Body of pancreas (tissue), 4 donors: ENCODE results near the gene RNLS.

Experiments used
- POLR2A ChIP-seq, 3 donors: fragments of 450-650 bp; IDR thresholded peaks; one replicate each; pipeline ENCODE4 v1.6.1; 2016; ENCODE audit warnings: antibody characterized with exemption in 3 of 3, mild to moderate bottlenecking in 2 of 3
- TF ChIP-seq, protein P1 (sequence below), 7 experiments: fragments of 450-650 bp in 4 of 7; fragments of 200-600 bp in 3 of 7; sonication (generic) in 3 of 7; IDR thresholded peaks; one replicate each; pipeline ENCODE4 v1.5.1; 2016 to 2019; ENCODE audit warnings: antibody characterized with exemption in 7 of 7

DNA sequence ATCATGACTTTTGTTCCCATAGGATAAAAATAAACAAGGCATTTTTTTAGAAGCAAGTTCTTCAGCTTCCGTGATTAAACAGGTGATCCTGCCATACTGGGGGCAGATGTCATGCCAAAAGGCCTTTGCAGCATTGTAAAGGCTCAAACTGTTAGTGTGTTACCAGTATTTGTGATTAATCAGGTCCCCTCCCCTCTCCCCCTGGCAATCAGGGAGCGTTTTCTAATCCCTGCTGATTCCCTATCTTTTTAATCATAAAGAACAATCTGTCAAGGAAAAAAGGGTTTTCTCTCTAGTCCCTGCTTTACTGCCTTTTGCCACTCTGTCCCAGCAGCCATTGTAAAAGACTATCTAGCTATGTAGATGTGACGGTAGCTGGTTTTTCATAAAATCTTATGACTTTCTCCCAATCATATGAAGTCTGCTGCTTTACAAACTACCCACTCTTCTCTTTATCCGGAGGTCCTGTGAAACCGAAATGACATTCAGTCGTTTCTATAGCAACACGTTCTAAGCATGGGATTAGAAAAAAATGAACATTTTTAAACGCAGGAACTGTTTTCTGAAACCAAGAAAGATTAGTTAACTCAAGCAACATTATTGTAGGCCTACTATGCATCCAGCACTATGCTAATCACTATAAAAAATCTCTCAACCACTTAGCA, 210.9 kb downstream of the RNLS start:
- TF ChIP-seq, protein P1, sequence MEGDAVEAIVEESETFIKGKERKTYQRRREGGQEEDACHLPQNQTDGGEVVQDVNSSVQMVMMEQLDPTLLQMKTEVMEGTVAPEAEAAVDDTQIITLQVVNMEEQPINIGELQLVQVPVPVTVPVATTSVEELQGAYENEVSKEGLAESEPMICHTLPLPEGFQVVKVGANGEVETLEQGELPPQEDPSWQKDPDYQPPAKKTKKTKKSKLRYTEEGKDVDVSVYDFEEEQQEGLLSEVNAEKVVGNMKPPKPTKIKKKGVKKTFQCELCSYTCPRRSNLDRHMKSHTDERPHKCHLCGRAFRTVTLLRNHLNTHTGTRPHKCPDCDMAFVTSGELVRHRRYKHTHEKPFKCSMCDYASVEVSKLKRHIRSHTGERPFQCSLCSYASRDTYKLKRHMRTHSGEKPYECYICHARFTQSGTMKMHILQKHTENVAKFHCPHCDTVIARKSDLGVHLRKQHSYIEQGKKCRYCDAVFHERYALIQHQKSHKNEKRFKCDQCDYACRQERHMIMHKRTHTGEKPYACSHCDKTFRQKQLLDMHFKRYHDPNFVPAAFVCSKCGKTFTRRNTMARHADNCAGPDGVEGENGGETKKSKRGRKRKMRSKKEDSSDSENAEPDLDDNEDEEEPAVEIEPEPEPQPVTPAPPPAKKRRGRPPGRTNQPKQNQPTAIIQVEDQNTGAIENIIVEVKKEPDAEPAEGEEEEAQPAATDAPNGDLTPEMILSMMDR (IDR thresholded peaks at IDR 0.05): no peak
- no peak for TF ChIP-seq POLR2A (IDR thresholded peaks at IDR 0.05)
